ENCODE results near the gene FILIP1L. TPM values are rescaled to one million over a fixed set of nuclear protein-coding genes. Genes with fewer than 3 reads are reported as not detected.

Gene FILIP1L
- total and polyA plus RNA-seq, 2 of the 13 experiments (the other 11 are each of a cell fraction or from before 2014, with no cell fraction given) = 8.1 to 187 TPM

GRCh38 chr3:99873269-99874102 is 240.8 kb downstream of the FILIP1L start (continued):
- TF ChIP-seq ZBTB4 (CRISPR knock-in tag; IDR thresholded peaks at IDR 0.05; ENCODE audit: borderline replicate concordance) (no peak), SNRNP70 (IDR thresholded peaks at IDR 0.05; ENCODE audit: low read depth, low read length) (no peak)

GRCh38 chr3:99872923-99873254 is 241.4 kb downstream of the FILIP1L start:
- TF ChIP-seq KAT8 (CRISPR knock-in tag; IDR thresholded peaks at IDR 0.05) (0 out of 2 replicates have a peak, but pooled peaks have one; percentile 11), POLR2G (IDR thresholded peaks at IDR 0.05; ENCODE audit: low read depth, low read length) (0 out of 2 replicates have a peak, but pooled peaks have one; percentile 19), ZFP36 (IDR thresholded peaks at IDR 0.05; ENCODE audit: borderline replicate concordance, low read depth, low read length, partially characterized antibody) (no peak)
- Histone ChIP-seq H4K20me1 (ENCODE audit: insufficient read depth, low read length) (peaks cover 57% of the 10 kb centered on the region), H3K27me3 (ENCODE audit: control insufficient read depth in 1 of 2, insufficient read depth in 2 of 2, low read length in 2 of 2) (no peaks in the 10 kb centered on the region; a peak in 1 of 5 replicates), H3K9ac (ENCODE audit: insufficient read depth, low read depth, low read length) (peak overlapping the region; percentile 99), H3K79me2 (ENCODE audit: insufficient read depth, low read length) (peaks cover 89% of the 10 kb centered on the region), H2AFZ (ENCODE audit: low read length) (no peak overlapping the region), H3K27ac (ENCODE audit: extremely low read length, insufficient read depth, low read length) (peak overlapping the region; percentile 86), H3K9me3 (ENCODE audit: low read length) (no peaks in the 10 kb centered on the region), H3K4me3 (replicated peaks in 1 of 3; ENCODE audit: insufficient read depth in 1 of 3, low read depth in 2 of 3, low read length in 3 of 3) (peak overlapping the region; percentile 73 to 92 (median 83)), H3K4me2 (ENCODE audit: low read depth, low read length) (peak overlapping the region; percentile 92), H3K36me3 (replicated peaks in 1 of 2; ENCODE audit: control insufficient read depth in 1 of 2, insufficient read depth in 2 of 2, low read length in 2 of 2) (peaks cover 19 to 37% of the 10 kb centered on the region in 2 experiments), H3K4me1 (ENCODE audit: insufficient read depth, low read length) (peaks cover 66% of the 10 kb centered on the region)
- in situ Hi-C loops (cut with HindIII; ENCODE audit: extremely low pct_ligation_motif_present, low pct_unique_long_range_greater_than_20kb) (loop anchor here (10.0 kb wide), 1 partner anchor 172 kb away; no protein-coding TSS in a partner anchor), intact Hi-C loops (cut with micrococcal nuclease; ENCODE audit: unreplicated experiment) (no loop called here)
- ATAC-seq = no peak
- ChIA-PET CTCF (ENCODE audit: low intra/inter-chr PET ratio, low total read pairs) (no interaction called here), POLR2A (interaction anchor here (1.3 to 3.5 kb wide), 4 partner anchors 13 to 381 kb away, joined by 4 to 15 read pairs (median 5); no protein-coding TSS in a partner anchor)
- BruUV-seq (replicated peaks) = no TSS peak
- no peak for FAIRE-seq
- no peak for DNase-seq (ENCODE audit: low spot score)

Measured in HepG2 (cell line).